ENCODE results near the gene WIPF2. TPM values are rescaled to one million over a fixed set of nuclear protein-coding genes. Genes with fewer than 3 reads are reported as not detected.

Gene WIPF2
- total and polyA plus RNA-seq, 2 of the 8 experiments (the other 6 are each of a cell fraction or from before 2014, with no cell fraction given), result 6.9 to 25.3 TPM

DNA sequence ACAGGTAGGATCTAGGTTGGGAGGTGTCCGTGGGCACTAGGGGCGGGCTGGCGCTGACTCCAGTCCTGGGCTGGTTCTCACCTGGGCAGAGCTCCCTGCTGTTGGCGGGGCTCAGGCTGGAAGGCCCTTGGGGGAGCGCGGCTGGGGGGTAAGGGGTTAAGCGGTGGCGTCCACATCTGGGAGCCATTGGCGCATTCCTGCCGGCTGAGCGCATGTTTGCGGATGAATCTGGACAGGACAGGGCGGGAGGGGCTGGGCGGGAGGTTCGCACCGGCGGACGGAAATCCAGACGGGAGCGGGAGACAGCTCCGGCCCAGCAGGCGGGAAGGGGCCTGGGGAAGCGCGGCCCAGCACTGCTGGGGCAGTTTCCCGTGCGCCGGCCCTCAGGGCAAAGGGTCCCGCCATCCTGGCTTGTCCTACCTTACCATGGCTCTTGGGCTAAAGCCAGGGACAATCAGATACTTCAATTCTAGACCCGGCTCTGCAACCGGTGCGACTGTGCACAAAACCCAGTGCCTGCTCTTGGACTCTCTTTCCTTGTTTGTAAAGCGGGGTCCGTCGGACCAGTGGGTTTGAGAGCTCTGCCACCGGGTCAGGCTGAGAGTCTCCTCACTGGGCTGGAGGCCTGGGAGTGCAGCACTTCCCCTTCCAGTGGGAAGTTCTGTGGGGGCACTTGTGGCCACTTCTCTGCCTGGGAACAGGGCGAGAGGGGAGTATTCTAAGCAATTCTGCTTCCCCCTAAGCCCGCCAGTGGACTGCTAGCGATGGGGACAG, 97.7 kb downstream of the WIPF2 start (continued):
- TF ChIP-seq, protein P1, sequence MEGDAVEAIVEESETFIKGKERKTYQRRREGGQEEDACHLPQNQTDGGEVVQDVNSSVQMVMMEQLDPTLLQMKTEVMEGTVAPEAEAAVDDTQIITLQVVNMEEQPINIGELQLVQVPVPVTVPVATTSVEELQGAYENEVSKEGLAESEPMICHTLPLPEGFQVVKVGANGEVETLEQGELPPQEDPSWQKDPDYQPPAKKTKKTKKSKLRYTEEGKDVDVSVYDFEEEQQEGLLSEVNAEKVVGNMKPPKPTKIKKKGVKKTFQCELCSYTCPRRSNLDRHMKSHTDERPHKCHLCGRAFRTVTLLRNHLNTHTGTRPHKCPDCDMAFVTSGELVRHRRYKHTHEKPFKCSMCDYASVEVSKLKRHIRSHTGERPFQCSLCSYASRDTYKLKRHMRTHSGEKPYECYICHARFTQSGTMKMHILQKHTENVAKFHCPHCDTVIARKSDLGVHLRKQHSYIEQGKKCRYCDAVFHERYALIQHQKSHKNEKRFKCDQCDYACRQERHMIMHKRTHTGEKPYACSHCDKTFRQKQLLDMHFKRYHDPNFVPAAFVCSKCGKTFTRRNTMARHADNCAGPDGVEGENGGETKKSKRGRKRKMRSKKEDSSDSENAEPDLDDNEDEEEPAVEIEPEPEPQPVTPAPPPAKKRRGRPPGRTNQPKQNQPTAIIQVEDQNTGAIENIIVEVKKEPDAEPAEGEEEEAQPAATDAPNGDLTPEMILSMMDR (IDR thresholded peaks at IDR 0.05; ENCODE audit: control extremely low read depth in 1 of 3, insufficient read depth in 1 of 3, low read depth in 1 of 3, low read length in 3 of 3), result peak in 1 of 3 experiments; percentile 4; a peak in 1 of 4 replicates
- TF ChIP-seq PHF8 (conservative IDR thresholded peaks at IDR 0.05; ENCODE audit: low read depth, low read length) (no peak), CHD1 (IDR thresholded peaks at IDR 0.05; ENCODE audit: low read depth, low read length) (no peak), SAP30 (IDR thresholded peaks at IDR 0.05; ENCODE audit: insufficient read depth, insufficient replicate concordance, low read length) (no peak), KDM4A (IDR thresholded peaks at IDR 0.05; ENCODE audit: low read depth, low read length, severe bottlenecking) (peak; percentile 43), RNF2 (IDR thresholded peaks at IDR 0.05; ENCODE audit: borderline replicate concordance, low read depth, low read length, missing control alignments, poor library complexity, severe bottlenecking) (no peak), RBBP5 (IDR thresholded peaks at IDR 0.05; ENCODE audit: borderline replicate concordance, low read depth, low read length) (no peak), SIN3A (conservative IDR thresholded peaks at IDR 0.05 in 1 of 2, IDR thresholded peaks at IDR 0.05 in 1 of 2; ENCODE audit: low read depth in 1 of 2, low read length in 2 of 2) (peak in 1 of 2 experiments; percentile 14; a peak in 1 of 4 replicates), RAD21 (IDR thresholded peaks at IDR 0.05 in 1 of 2, conservative IDR thresholded peaks at IDR 0.05 in 1 of 2; ENCODE audit: low read depth in 2 of 2, low read length in 2 of 2) (0 out of 4 replicates have a peak, but pooled peaks of 1 of the 2 experiments have one; percentile 1), TAF1 (IDR thresholded peaks at IDR 0.05; ENCODE audit: low read depth, low read length) (no peak), KDM1A (IDR thresholded peaks at IDR 0.05; ENCODE audit: borderline replicate concordance, low read length) (no peak), SIX5 (IDR thresholded peaks at IDR 0.05; ENCODE audit: low read depth, low read length) (no peak)
- TF ChIP-seq, protein P2, sequence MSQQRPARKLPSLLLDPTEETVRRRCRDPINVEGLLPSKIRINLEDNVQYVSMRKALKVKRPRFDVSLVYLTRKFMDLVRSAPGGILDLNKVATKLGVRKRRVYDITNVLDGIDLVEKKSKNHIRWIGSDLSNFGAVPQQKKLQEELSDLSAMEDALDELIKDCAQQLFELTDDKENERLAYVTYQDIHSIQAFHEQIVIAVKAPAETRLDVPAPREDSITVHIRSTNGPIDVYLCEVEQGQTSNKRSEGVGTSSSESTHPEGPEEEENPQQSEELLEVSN (IDR thresholded peaks at IDR 0.05), result peak; percentile 42; the same call in 1 of the 2 replicates
